ENCODE data around the gene MAK. TPM values are rescaled to one million over a fixed set of nuclear protein-coding genes. Genes with fewer than 3 reads are reported as not detected.
"Not testable (repeated sequence)": the region's sequence is repeated elsewhere in the genome, so short reads cannot be mapped to it uniquely, and the experiment has no call there.

MAK gene
- polyA plus RNA-seq, 2 of the 4 experiments (the other 2 are of a cell fraction), result 0.05 to 0.09 TPM

GRCh38 chr6:10831609-10832008, 6.7 kb downstream of the MAK start:
- TF ChIP-seq ZNF302 (CRISPR knock-in tag; IDR thresholded peaks at IDR 0.05), result no peak
- TF ChIP-seq MAX (IDR thresholded peaks at IDR 0.05), result no peak
- TF ChIP-seq CHD2 (IDR thresholded peaks at IDR 0.05; ENCODE audit: low read length, partially characterized antibody), result no peak
- TF ChIP-seq USF2 (IDR thresholded peaks at IDR 0.05), result no peak
- no peak for TF ChIP-seq HEYL (CRISPR knock-in tag; IDR thresholded peaks at IDR 0.05)
- no peak for TF ChIP-seq CBX2 (IDR thresholded peaks at IDR 0.05; ENCODE audit: borderline replicate concordance, low read depth)
- CTCF ChIA-PET, result no interaction called here

GRCh38 chr6:10824819-10825218, 13.5 kb downstream of the MAK start:
- 79% methylated on average over 6 of the region's 6 CpGs for WGBS (ENCODE audit: missing lambda C conversion rate)
- Histone ChIP-seq H3K9me3 (no peaks in the 10 kb centered on the region), H3K4me1 (no peaks in the 10 kb centered on the region), H3K27ac (no peak overlapping the region), H3K4me2 (no peak overlapping the region), H3K4me3 (no peak overlapping the region)
- FAIRE-seq (no peak), DNase-seq (ENCODE audit: low read depth in 1 of 2, low spot score in 1 of 2) (no peak), ATAC-seq (no peak)
- CTCF ChIA-PET, result interaction anchor here (1.0 kb wide), 1 partner anchor 346 kb away, joined by 3 read pairs; no protein-coding TSS in a partner anchor
- POLR2A ChIA-PET, result no interaction called here
- TF ChIP-seq TP53 (CRISPR knock-in tag; IDR thresholded peaks at IDR 0.05) (no peak), RNF2 (IDR thresholded peaks at IDR 0.05; ENCODE audit: borderline replicate concordance, low read depth) (no peak), POLR2AphosphoS2 (conservative IDR thresholded peaks at IDR 0.05; ENCODE audit: low read length) (no peak), HDAC2 (IDR thresholded peaks at IDR 0.05) (no peak), ZC3H11A (IDR thresholded peaks at IDR 0.05) (no peak), CEBPB (IDR thresholded peaks at IDR 0.05) (no peak), HOXB5 (CRISPR knock-in tag; IDR thresholded peaks at IDR 0.05) (no peak), HES2 (IDR thresholded peaks at IDR 0.05) (no peak), ELK1 (IDR thresholded peaks at IDR 0.05; ENCODE audit: low read depth, low read length) (no peak), E2F6 (IDR thresholded peaks at IDR 0.05; ENCODE audit: borderline replicate concordance, low read depth) (no peak), FOSB (CRISPR knock-in tag; IDR thresholded peaks at IDR 0.05) (no peak), JUNB (IDR thresholded peaks at IDR 0.05) (no peak), POLR2A (IDR thresholded peaks at IDR 0.05; ENCODE audit: low read length) (no peak), MAFK (IDR thresholded peaks at IDR 0.05; ENCODE audit: partially characterized antibody) (no peak)

More at GRCh38 chr6:10831609-10832008, 6.7 kb downstream of the MAK start:
- ATAC-seq (no peak), FAIRE-seq (no peak), DNase-seq (ENCODE audit: low read depth in 1 of 2, low spot score in 1 of 2) (no peak)
- 81% methylated on average over 2 of the region's 2 CpGs for WGBS (ENCODE audit: missing lambda C conversion rate)
- Histone ChIP-seq H3K4me1 (no peaks in the 10 kb centered on the region), H3K27ac (no peak overlapping the region), H3K9me3 (no peaks in the 10 kb centered on the region), H3K4me3 (no peak overlapping the region), H3K4me2 (no peak overlapping the region)
- POLR2A ChIA-PET, result no interaction called here

- DNase-seq (ENCODE audit: low read depth in 1 of 2, low spot score in 1 of 2) (no peak), ATAC-seq (no peak), FAIRE-seq (no peak)
- H3K27ac ChIP-seq, result no peak overlapping the region
- TF ChIP-seq FOXS1 (CRISPR knock-in tag; IDR thresholded peaks at IDR 0.05) (no peak), HOXA7 (CRISPR knock-in tag; IDR thresholded peaks at IDR 0.05) (no peak), E2F6 (IDR thresholded peaks at IDR 0.05; ENCODE audit: borderline replicate concordance, low read depth) (no peak), ESRRA (IDR thresholded peaks at IDR 0.05; ENCODE audit: borderline replicate concordance, low read length) (no peak), RCOR1 (IDR thresholded peaks at IDR 0.05; ENCODE audit: low read depth, low read length) (no peak), FOSB (CRISPR knock-in tag; IDR thresholded peaks at IDR 0.05) (no peak), HDAC2 (IDR thresholded peaks at IDR 0.05) (no peak), MAFK (IDR thresholded peaks at IDR 0.05; ENCODE audit: partially characterized antibody) (no peak)
- POLR2A ChIA-PET, result no interaction called here
- H3K4me3 ChIP-seq, result no peak overlapping the region
- no peak overlapping the region for H3K4me2 ChIP-seq
- CTCF ChIA-PET, result no interaction called here
- 80% methylated on average over 8 of the region's 8 CpGs for WGBS (ENCODE audit: missing lambda C conversion rate)
- H3K4me1 ChIP-seq, result no peaks in the 10 kb centered on the region
- no peaks in the 10 kb centered on the region for H3K9me3 ChIP-seq
Measured at GRCh38 chr6:10824297-10824696, 14.0 kb downstream of the MAK start.

GRCh38 chr6:10814176-10814575, 24.2 kb downstream of the MAK start:
- H3K4me2 ChIP-seq; ATAC-seq; H3K4me1 ChIP-seq; POLR2A ChIA-PET; H3K27ac ChIP-seq; FAIRE-seq; DNase-seq (ENCODE audit: low read depth in 1 of 2, low spot score in 1 of 2); H3K4me3 ChIP-seq; CTCF ChIA-PET; H3K9me3 ChIP-seq: not testable (repeated sequence)
- 94% methylated on average over 6 of the region's 6 CpGs for WGBS (ENCODE audit: missing lambda C conversion rate)
